H1 (cell line): ENCODE measurements around the gene CRELD1. TPM values are rescaled to one million over a fixed set of nuclear protein-coding genes. Genes with fewer than 3 reads are reported as not detected.
A peak's percentile ranks its signal among the peaks of the same experiment; 100 is the strongest.

ENCODE experiments used
- BACH1 ChIP-seq: IDR thresholded peaks from 2 replicates; pipeline ENCODE4 v1.6.1; 2012; ENCODE audit warnings: low read length, improper control_type of control experiment
- CBX5 ChIP-seq: fragments of 300-800, 300-1000 bp; sonication (generic); IDR thresholded peaks from 2 replicates; pipeline ENCODE4 v1.7.1; 2016; ENCODE audit warnings: antibody characterized with exemption, low read length, low read depth
- CHD7 ChIP-seq: fragments of 300-600 bp; sonication (generic); IDR thresholded peaks from 2 replicates; pipeline ENCODE4 v1.7.1; 2012; ENCODE audit warnings: low read length, moderate library complexity, mild to moderate bottlenecking, inconsistent platforms; ENCODE audit not compliant: insufficient replicate concordance
- CREB1 ChIP-seq: IDR thresholded peaks from 2 replicates; pipeline ENCODE4 v1.6.1; 2012; ENCODE audit warnings: inconsistent platforms
- EP300 ChIP-seq, 2 experiments: IDR thresholded peaks; 1 replicate in 1 of 2; 2 replicates in 1 of 2; pipeline ENCODE4 v1.6.1; 2011 to 2012; ENCODE audit warnings: low read depth in 2 of 2, low read length in 2 of 2, mild to moderate bottlenecking in 2 of 2, borderline replicate concordance in 1 of 2, inconsistent platforms in 1 of 2, moderate library complexity in 1 of 2
- FOSL1 ChIP-seq: IDR thresholded peaks from 2 replicates; pipeline ENCODE4 v1.6.1; 2011; ENCODE audit warnings: mild to moderate bottlenecking, low read depth, low read length, moderate library complexity; ENCODE audit not compliant: insufficient read depth
- KDM1A ChIP-seq: fragments of 200-600, 300-600 bp; sonication (generic); IDR thresholded peaks from 2 replicates; pipeline ENCODE4 v1.7.1; 2016; ENCODE audit warnings: mild to moderate bottlenecking, low read length, borderline replicate concordance
- KDM4A ChIP-seq: IDR thresholded peaks from one replicate; pipeline ENCODE4 v1.7.1; 2012; ENCODE audit warnings: low read depth, mild to moderate bottlenecking, moderate library complexity, low read length, inconsistent platforms; ENCODE audit not compliant: severe bottlenecking
- POLR2A ChIP-seq, 2 experiments: IDR thresholded peaks; 1 replicate in 1 of 2; 2 replicates in 1 of 2; pipeline ENCODE4 v1.6.1; 2011; ENCODE audit warnings: low read depth in 2 of 2, low read length in 2 of 2, mild to moderate bottlenecking in 2 of 2; ENCODE audit errors: control extremely low read depth in 1 of 2
- RXRA ChIP-seq: IDR thresholded peaks from 2 replicates; pipeline ENCODE4 v1.6.1; 2011; ENCODE audit warnings: low read depth, mild to moderate bottlenecking, low read length, moderate library complexity; ENCODE audit not compliant: insufficient read depth
- polyA plus RNA-seq, 7 experiments: library from polyadenylated mRNA; depleted of rRNA in 3 of 7; stranded (reverse) in 5 of 7; unstranded in 2 of 7; fragments of >200 nt in 5 of 7; fragments of 200-250 nt in 2 of 7; gene quantifications; 1 replicate in 5 of 7; 2 replicates in 1 of 7; 4 replicates in 1 of 7; pipeline versions ENCODE4 v1.2.1 to v1.2.3, GENCODE V29; 2011 to 2013; ENCODE audit warnings: missing spikeins in 2 of 7, mixed read lengths in 2 of 7
- total RNA-seq: library from RNA; stranded (reverse); fragmentation: NEBNext Ultra II Directional; extraction: Animal tissue kit (Norgen Biotek cat#: 25700); gene quantifications from 2 replicates; pipeline ENCODE4 v1.2.1, GENCODE V29; 2021

The CRELD1 gene
- total and polyA plus RNA-seq, 2 of the 8 experiments (the other 6 are each of a cell fraction or from before 2014, with no cell fraction given) = 12.9 to 15.1 TPM

DNA sequence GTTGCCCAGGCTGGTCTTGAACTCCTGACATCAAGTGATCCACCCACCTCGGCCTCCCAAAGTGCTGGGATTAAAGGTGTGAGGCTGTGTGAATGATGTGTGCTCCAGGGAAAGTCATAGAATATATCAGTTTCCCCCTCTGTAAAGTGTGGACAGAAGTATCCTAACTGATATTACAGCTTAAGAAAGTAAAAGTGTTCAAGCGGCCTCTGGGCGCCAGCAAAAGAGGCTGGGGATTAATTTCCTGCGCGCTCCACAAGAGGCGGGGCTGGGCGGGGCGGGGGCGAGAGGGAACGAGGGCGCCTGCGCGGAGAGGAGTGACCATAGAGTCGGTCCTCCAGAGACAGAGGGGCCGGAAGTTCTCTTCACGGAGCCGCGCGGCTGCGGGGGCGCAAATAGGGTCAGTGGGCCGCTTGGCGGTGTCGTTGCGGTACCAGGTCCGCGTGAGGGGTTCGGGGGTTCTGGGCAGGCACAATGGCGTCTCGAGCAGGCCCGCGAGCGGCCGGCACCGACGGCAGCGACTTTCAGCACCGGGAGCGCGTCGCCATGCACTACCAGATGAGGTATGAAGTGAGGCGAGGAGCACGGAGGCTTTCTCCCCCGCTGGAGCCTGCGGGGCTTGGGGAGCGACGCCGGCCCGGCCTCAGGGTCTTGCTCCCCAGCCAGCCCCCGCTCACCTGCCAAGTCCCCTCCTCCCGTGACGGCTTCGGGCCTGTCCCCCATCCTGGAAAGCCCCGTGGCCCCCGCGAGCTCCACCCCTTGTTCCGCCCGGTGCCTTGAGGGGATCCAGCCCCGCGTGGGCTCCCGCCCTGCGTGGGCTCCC, 43.2 kb upstream of the CRELD1 start, which contains the start of gene JAGN1 (continued):
- TF ChIP-seq CHD7 (no peak), KDM4A (peak; percentile 70), BACH1 (peak; percentile 53), CREB1 (peak; percentile 27; the same call in 1 of the 2 replicates), CBX5 (no peak), KDM1A (no peak), FOSL1 (no peak), RXRA (no peak), POLR2A (IDR thresholded peaks at IDR 0.05; ENCODE audit: control extremely low read depth in 1 of 2, low read depth in 2 of 2, low read length in 2 of 2) (peak; percentile 92 to 95), EP300 (IDR thresholded peaks at IDR 0.05; ENCODE audit: borderline replicate concordance in 1 of 2, low read depth in 2 of 2, low read length in 2 of 2) (no peak)
